Mesenchymal stem cell (in vitro differentiated cells and primary cell): ENCODE results near the gene GPR84.

Experiments
- DNase-seq: peaks from one replicate; pipeline ENCODE4 v3.0.0-alpha.2; 2013
- H2AFZ ChIP-seq: one replicate; pipeline ENCODE4 v1.6.1; 2013; ENCODE audit warnings: low read depth, mild to moderate bottlenecking, control low read depth, inconsistent platforms, low read length, moderate library complexity
- H2AK5ac ChIP-seq: 2 replicates; pipeline ENCODE4 v1.6.1; 2013; ENCODE audit warnings: low read length, moderate library complexity, mild to moderate bottlenecking, inconsistent platforms; ENCODE audit not compliant: severe bottlenecking
- H2BK120ac ChIP-seq: one replicate; pipeline ENCODE4 v1.6.1; 2013; ENCODE audit warnings: low read depth, mild to moderate bottlenecking, inconsistent platforms, low read length, moderate library complexity
- H2BK12ac ChIP-seq, 2 experiments: one replicate each; pipeline ENCODE4 v1.6.1; 2013; ENCODE audit warnings: inconsistent platforms in 2 of 2, low read length in 2 of 2, mild to moderate bottlenecking in 2 of 2, moderate library complexity in 2 of 2, control low read depth in 1 of 2
- H2BK15ac ChIP-seq: one replicate; pipeline ENCODE4 v1.6.1; 2013; ENCODE audit warnings: mild to moderate bottlenecking, low read depth, inconsistent platforms; ENCODE audit not compliant: poor library complexity, severe bottlenecking
- H2BK5ac ChIP-seq: 2 replicates; pipeline ENCODE4 v1.6.1; 2013; ENCODE audit warnings: low read depth, mild to moderate bottlenecking, low read length, control low read depth, inconsistent platforms; ENCODE audit not compliant: poor library complexity, severe bottlenecking
- H3K14ac ChIP-seq, 2 experiments: one replicate each; pipeline ENCODE4 v1.6.1; 2013; ENCODE audit warnings: inconsistent platforms in 2 of 2, low read length in 2 of 2, control low read depth in 1 of 2, mild to moderate bottlenecking in 1 of 2, moderate library complexity in 1 of 2
- H3K18ac ChIP-seq, 2 experiments: one replicate each; pipeline ENCODE4 v1.6.1; 2013; ENCODE audit warnings: inconsistent platforms in 2 of 2, low read length in 2 of 2, control low read depth in 1 of 2, low read depth in 1 of 2, mild to moderate bottlenecking in 1 of 2
- H3K23ac ChIP-seq, 2 experiments: one replicate each; pipeline ENCODE4 v1.6.1; 2013; ENCODE audit warnings: inconsistent platforms in 2 of 2, low read length in 2 of 2, mild to moderate bottlenecking in 2 of 2, moderate library complexity in 2 of 2, control low read depth in 1 of 2
- H3K27ac ChIP-seq: 2 replicates; pipeline ENCODE4 v1.5.1; 2013; ENCODE audit warnings: mild to moderate bottlenecking, moderate library complexity, low read length, control low read depth, inconsistent platforms; ENCODE audit not compliant: poor library complexity, severe bottlenecking
- H3K27me3 ChIP-seq, 2 experiments: 2 replicates each; pipeline versions ENCODE4 v1.6.1 to v1.7.0; 2013; ENCODE audit warnings: low read length in 2 of 2, mild to moderate bottlenecking in 2 of 2, moderate library complexity in 2 of 2, control low read depth in 1 of 2, inconsistent platforms in 1 of 2; ENCODE audit not compliant: control insufficient read depth in 1 of 2, insufficient read depth in 1 of 2
- H3K36me3 ChIP-seq, 2 experiments: 2 replicates each; pipeline versions ENCODE4 v1.6.1 to v1.7.0; 2013; ENCODE audit warnings: low read length in 2 of 2, control low read depth in 1 of 2, inconsistent platforms in 1 of 2, low read depth in 1 of 2, mild to moderate bottlenecking in 1 of 2; ENCODE audit not compliant: insufficient read depth in 2 of 2, control insufficient read depth in 1 of 2
- H3K4ac ChIP-seq, 2 experiments: one replicate each; pipeline ENCODE4 v1.6.1; 2013; ENCODE audit warnings: inconsistent platforms in 2 of 2, low read length in 2 of 2, mild to moderate bottlenecking in 2 of 2, moderate library complexity in 2 of 2, control low read depth in 1 of 2, low read depth in 1 of 2
- H3K4me1 ChIP-seq: 2 replicates; pipeline ENCODE4 v1.6.1; 2013; ENCODE audit warnings: low read depth, low read length, control low read depth; ENCODE audit not compliant: control insufficient read depth, insufficient read depth
- H3K4me2 ChIP-seq: 2 replicates; pipeline ENCODE4 v1.6.1; 2013; ENCODE audit warnings: low read length, mild to moderate bottlenecking, inconsistent platforms; ENCODE audit not compliant: poor library complexity, severe bottlenecking
- H3K4me3 ChIP-seq, 2 experiments: 2 replicates each; pipeline versions ENCODE4 v1.5.1 to v1.7.0; 2013; ENCODE audit warnings: low read length in 2 of 2, mild to moderate bottlenecking in 2 of 2, control low read depth in 1 of 2, low read depth in 1 of 2; ENCODE audit not compliant: insufficient read depth in 1 of 2
- H3K79me1 ChIP-seq: replicated peaks from 2 replicates; pipeline ENCODE4 v1.6.1; 2013; ENCODE audit warnings: mild to moderate bottlenecking, control low read depth, low read length, inconsistent platforms; ENCODE audit not compliant: poor library complexity, severe bottlenecking
- H3K9ac ChIP-seq: 2 replicates; pipeline ENCODE4 v1.7.0; 2013; ENCODE audit warnings: mild to moderate bottlenecking, low read length, moderate library complexity
- H3K9me3 ChIP-seq: 2 replicates; pipeline ENCODE4 v1.7.0; 2013; ENCODE audit warnings: mild to moderate bottlenecking, low read length; ENCODE audit not compliant: control insufficient read depth
- H4K8ac ChIP-seq: one replicate; pipeline ENCODE4 v1.6.1; 2013; ENCODE audit warnings: inconsistent platforms, mild to moderate bottlenecking, low read length, moderate library complexity
- H4K91ac ChIP-seq: one replicate; pipeline ENCODE4 v1.6.1; 2013; ENCODE audit warnings: mild to moderate bottlenecking, low read length, inconsistent platforms
- WGBS: methylation state at CpG from one replicate; pipeline ENCODE4 v1.1.7; 2013; ENCODE audit warnings: mixed read lengths; 5-methylcytosine and 5-hydroxymethylcytosine counted together

Gene GPR84

DNA sequence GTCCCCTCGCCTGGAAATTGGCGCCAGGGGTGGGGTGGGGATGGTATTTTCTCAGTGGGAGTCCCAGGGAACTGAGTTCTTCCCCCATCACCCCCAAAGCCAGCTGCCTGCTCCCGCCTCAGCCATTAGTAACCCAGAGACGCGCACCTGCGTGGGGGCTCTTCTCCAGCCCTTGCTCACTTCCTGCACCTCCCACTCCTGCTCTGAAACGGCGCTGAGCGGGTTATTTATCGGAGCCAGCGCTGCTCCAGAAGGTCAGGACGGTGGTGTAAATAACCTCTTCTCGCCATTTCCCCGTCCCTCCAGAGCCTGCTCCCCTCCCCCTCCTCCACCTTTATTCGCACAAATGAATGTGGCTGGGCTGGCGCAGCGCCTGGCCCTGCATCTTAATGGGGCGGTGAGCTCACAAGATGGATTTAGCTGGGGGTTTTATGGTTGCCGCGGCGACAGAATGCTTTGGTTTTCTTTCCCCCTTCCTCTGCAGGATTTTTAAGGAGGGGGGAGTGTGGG is 12.2 kb downstream of the GPR84 start:
- Histone ChIP-seq H2AK5ac (no peak overlapping the region), H3K27ac (no peak overlapping the region), H2BK15ac (peak overlapping the region; percentile 62), H3K4me3 (peak overlapping the region in 1 of 2 experiments; percentile 27), H2BK12ac (no peak overlapping the region), H3K4me2 (no peak overlapping the region), H3K79me1 (peaks cover 3% of the 10 kb centered on the region), H2AFZ (no peak overlapping the region), H3K9ac (peak overlapping the region; percentile 79), H3K36me3 (peaks cover 42 to 46% of the 10 kb centered on the region in 2 experiments), H3K23ac (no peak overlapping the region), H4K91ac (no peak overlapping the region), H3K14ac (no peak overlapping the region), H3K4ac (no peak overlapping the region), H2BK120ac (no peak overlapping the region), H3K9me3 (no peaks in the 10 kb centered on the region), H4K8ac (peak overlapping the region; percentile 10), H3K27me3 (no peaks in the 10 kb centered on the region), H3K4me1 (peaks cover 16% of the 10 kb centered on the region), H3K18ac (no peak overlapping the region), H2BK5ac (no peak overlapping the region)
- WGBS, result 6% methylated on average over 17 of the region's 21 CpGs
- DNase-seq, result peak; percentile 70

DNA sequence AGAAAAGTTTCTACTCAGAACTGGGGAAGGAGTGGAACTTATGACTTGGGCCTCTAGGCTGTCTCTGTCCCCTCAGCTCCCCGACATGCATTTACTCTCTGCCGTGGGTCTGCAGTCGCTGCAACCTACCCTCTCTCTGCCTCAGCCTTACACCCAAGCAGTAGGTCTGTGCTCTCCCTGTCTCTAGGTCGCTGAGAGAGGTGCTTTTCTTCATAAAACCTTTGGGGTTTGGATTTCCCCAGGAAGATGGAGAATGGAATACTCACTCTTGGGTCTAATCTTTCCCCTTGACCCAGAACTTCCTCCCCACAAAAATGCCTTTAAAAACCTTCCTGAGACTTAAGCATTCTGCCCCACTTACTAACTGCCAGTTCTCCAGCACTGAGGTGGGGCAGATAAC is 12.9 kb downstream of the GPR84 start:
- DNase-seq, result no peak
- H3K36me3 ChIP-seq, result peaks cover 46 to 53% of the 10 kb centered on the region in 2 experiments
- no peak overlapping the region for H3K4me3 ChIP-seq
- peak overlapping the region; percentile 22 for H4K8ac ChIP-seq
- H3K27ac ChIP-seq, result no peak overlapping the region
- no peaks in the 10 kb centered on the region for H3K9me3 ChIP-seq
- no peak overlapping the region for H3K14ac ChIP-seq
- H3K4me2 ChIP-seq, result no peak overlapping the region
- H2BK15ac ChIP-seq, result no peak overlapping the region
- H3K18ac ChIP-seq, result no peak overlapping the region
- H2AK5ac ChIP-seq, result no peak overlapping the region
- no peak overlapping the region for H4K91ac ChIP-seq
- H3K27me3 ChIP-seq, result no peaks in the 10 kb centered on the region
- H3K23ac ChIP-seq, result no peak overlapping the region
- peak overlapping the region; percentile 79 for H3K9ac ChIP-seq
- no peak overlapping the region for H2BK5ac ChIP-seq
- 79% methylated on average over 3 of the region's 4 CpGs for WGBS
- H3K4ac ChIP-seq, result no peak overlapping the region
- H3K79me1 ChIP-seq, result peaks cover 5% of the 10 kb centered on the region
- peaks cover 15% of the 10 kb centered on the region for H3K4me1 ChIP-seq
- H2BK12ac ChIP-seq, result no peak overlapping the region
- H2BK120ac ChIP-seq, result no peak overlapping the region
- no peak overlapping the region for H2AFZ ChIP-seq

DNA sequence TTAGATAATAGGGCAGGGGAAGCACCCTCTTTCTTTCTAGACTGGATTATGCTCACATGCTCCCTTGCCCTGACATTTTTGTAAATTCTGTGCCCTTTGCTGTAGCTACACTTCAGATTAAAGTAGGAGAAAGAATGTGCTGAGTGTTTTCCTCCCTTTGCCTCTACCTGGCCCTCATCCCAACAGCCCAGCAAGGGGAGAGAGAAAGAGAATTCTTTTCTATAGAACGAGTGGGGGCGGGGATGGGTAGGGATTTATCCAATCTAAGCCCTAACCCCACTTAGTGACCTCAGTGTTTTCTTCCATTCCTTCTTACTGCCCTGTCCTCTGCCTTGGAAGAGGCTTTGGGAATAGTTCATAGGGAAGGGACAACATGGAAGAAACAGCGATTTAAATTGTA is 13.5 kb downstream of the GPR84 start:
- Histone ChIP-seq H3K36me3 (peaks cover 46 to 59% of the 10 kb centered on the region in 2 experiments), H2BK15ac (no peak overlapping the region), H3K4me2 (no peak overlapping the region), H3K27ac (no peak overlapping the region), H2AK5ac (no peak overlapping the region), H2BK120ac (no peak overlapping the region), H3K9me3 (no peaks in the 10 kb centered on the region), H4K8ac (no peak overlapping the region), H2AFZ (no peak overlapping the region), H3K18ac (no peak overlapping the region), H3K27me3 (no peaks in the 10 kb centered on the region), H3K9ac (peak overlapping the region; percentile 35), H3K79me1 (peaks cover 6% of the 10 kb centered on the region), H2BK5ac (no peak overlapping the region), H3K4me1 (peaks cover 15% of the 10 kb centered on the region), H3K4ac (no peak overlapping the region), H2BK12ac (no peak overlapping the region), H3K4me3 (no peak overlapping the region), H3K14ac (no peak overlapping the region), H3K23ac (no peak overlapping the region), H4K91ac (no peak overlapping the region)
- WGBS, result 74% methylated on average over 3 of the region's 3 CpGs
- no peak for DNase-seq

DNA sequence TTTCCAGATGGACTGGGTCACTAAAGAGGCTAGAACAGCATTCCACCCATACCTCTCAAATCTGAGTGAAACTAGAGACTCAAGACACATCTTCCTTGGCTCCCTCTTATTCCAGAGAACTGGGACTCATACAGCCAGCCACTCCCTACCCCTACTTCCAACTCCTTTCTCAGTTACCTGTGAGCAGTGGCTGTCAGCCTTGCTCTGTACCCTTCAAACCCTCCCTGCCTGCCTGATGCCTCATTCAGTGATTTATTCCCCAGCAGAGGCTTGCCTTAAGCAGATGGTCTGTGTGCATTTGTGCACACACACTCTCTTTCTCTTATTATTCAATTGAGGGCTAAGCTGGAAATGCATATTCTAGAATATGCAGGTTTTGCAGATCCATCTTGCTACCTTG is 14.6 kb downstream of the GPR84 start:
- Histone ChIP-seq H3K4ac (no peak overlapping the region), H3K27ac (no peak overlapping the region), H3K27me3 (no peaks in the 10 kb centered on the region), H3K18ac (no peak overlapping the region), H3K4me1 (peaks cover 13% of the 10 kb centered on the region), H4K8ac (no peak overlapping the region), H3K9me3 (no peaks in the 10 kb centered on the region), H2AFZ (no peak overlapping the region), H3K9ac (no peak overlapping the region), H3K36me3 (peaks cover 48 to 69% of the 10 kb centered on the region in 2 experiments), H2BK120ac (no peak overlapping the region), H3K14ac (no peak overlapping the region), H3K79me1 (peaks cover 8% of the 10 kb centered on the region), H3K4me3 (no peak overlapping the region), H2BK5ac (no peak overlapping the region), H4K91ac (no peak overlapping the region), H2BK12ac (no peak overlapping the region), H3K4me2 (no peak overlapping the region), H2BK15ac (no peak overlapping the region), H2AK5ac (no peak overlapping the region), H3K23ac (no peak overlapping the region)
- no peak for DNase-seq
